ENCODE results near the gene PIEZO1.

- TF ChIP-seq POLR2A (IDR thresholded peaks at IDR 0.05; ENCODE audit: low read length) (no peak), GATA1 (IDR thresholded peaks at IDR 0.05; ENCODE audit: low read depth, low read length) (no peak)
Measured at GRCh38 chr16:88715312-88716190, 69.5 kb downstream of the PIEZO1 start.
